Stimulated activated naive B cell treated with anti-CD40 and anti-IgM and Interleukin-4, amounts not matched to agents 10 μg/mL and 1 μg/mL and 100 μg/mL, for 72 hours (primary cell): Measurements from ENCODE around the gene USB1.

Source experiments
- ATAC-seq, 2 donors: fragments of 150-1000 bp; cut with Tn5 transposase; replicated peaks; 2 replicates each; pipeline ENCODE4 v1.10.0; 2021; ENCODE audit warnings: moderate library complexity in 1 of 2
- DNase-seq: peaks from one replicate; pipeline ENCODE4 v3.0.0; 2021
- H3K27ac Mint-ChIP-seq: one replicate; pipeline ENCODE4 v1.8.0; 2022; ENCODE audit warnings: mild to moderate bottlenecking, mixed read lengths
- H3K27me3 Mint-ChIP-seq, 2 donors: one replicate each; pipeline ENCODE4 v1.8.0; 2022; ENCODE audit warnings: mixed read lengths in 2 of 2
- H3K36me3 Mint-ChIP-seq, 2 donors: one replicate each; pipeline ENCODE4 v1.8.0; 2022; ENCODE audit warnings: mixed read lengths in 2 of 2, mild to moderate bottlenecking in 1 of 2
- H3K4me1 Mint-ChIP-seq, 2 donors: one replicate each; pipeline ENCODE4 v1.8.0; 2022; ENCODE audit warnings: mixed read lengths in 2 of 2, mild to moderate bottlenecking in 1 of 2
- H3K4me3 Mint-ChIP-seq, 2 donors: one replicate each; pipeline ENCODE4 v1.8.0; 2022; ENCODE audit warnings: mild to moderate bottlenecking in 2 of 2, mixed read lengths in 2 of 2, moderate library complexity in 1 of 2
- H3K9me3 Mint-ChIP-seq, 2 donors: one replicate each; pipeline ENCODE4 v1.8.0; 2022; ENCODE audit warnings: mixed read lengths in 2 of 2, mild to moderate bottlenecking in 1 of 2

The USB1 gene

GRCh38 chr16:58062821-58063220 is 61.6 kb downstream of the USB1 start:
- Mint-ChIP-seq H3K4me3 (no peak overlapping the region), H3K27me3 (peaks cover under 1 to 4% of the 10 kb centered on the region in 2 donors), H3K36me3 (no peaks in the 10 kb centered on the region), H3K27ac (no peak overlapping the region), H3K4me1 (no peaks in the 10 kb centered on the region), H3K9me3 (no peaks in the 10 kb centered on the region)
- ATAC-seq (no peak), DNase-seq (no peak)

- H3K27ac Mint-ChIP-seq = no peak overlapping the region
- no peak overlapping the region for H3K4me3 Mint-ChIP-seq
- DNase-seq (no peak), ATAC-seq (no peak)
- H3K27me3 Mint-ChIP-seq = peaks cover 0 to 4% of the 10 kb centered on the region in 2 donors
- H3K36me3 Mint-ChIP-seq = peaks cover 0 to under 1% of the 10 kb centered on the region in 2 donors
- no peaks in the 10 kb centered on the region for H3K4me1 Mint-ChIP-seq
- no peaks in the 10 kb centered on the region for H3K9me3 Mint-ChIP-seq
Measured at GRCh38 chr16:58063377-58064076, 62.3 kb downstream of the USB1 start.

- Mint-ChIP-seq H3K9me3 (peaks cover 0 to 4% of the 10 kb centered on the region in 2 donors), H3K4me3 (no peak overlapping the region), H3K36me3 (peaks cover 0 to 2% of the 10 kb centered on the region in 2 donors), H3K27me3 (peaks cover 4 to 5% of the 10 kb centered on the region in 2 donors), H3K4me1 (no peaks in the 10 kb centered on the region), H3K27ac (no peak overlapping the region)
- ATAC-seq (no peak), DNase-seq (no peak)
Measured at GRCh38 chr16:58070585-58070984, 69.4 kb downstream of the USB1 start.
